Sigmoid colon (tissue), 4 donors: ENCODE results near the gene TAGLN2.

Experiments used
- POLR2AphosphoS5 ChIP-seq, 4 donors: sonication (generic); formaldehyde crosslinking; IDR thresholded peaks; one replicate each; pipeline ENCODE4 v1.6.1; 2017; ENCODE audit warnings: antibody characterized with exemption in 4 of 4
- TF ChIP-seq, protein P1 (sequence below), 4 experiments: fragments of 450-650 bp in 3 of 4; fragments of 200-600 bp in 1 of 4; IDR thresholded peaks; one replicate each; pipeline ENCODE4 v1.5.1; 2016 to 2019; ENCODE audit warnings: antibody characterized with exemption in 4 of 4, mild to moderate bottlenecking in 3 of 4, moderate library complexity in 2 of 4

DNA sequence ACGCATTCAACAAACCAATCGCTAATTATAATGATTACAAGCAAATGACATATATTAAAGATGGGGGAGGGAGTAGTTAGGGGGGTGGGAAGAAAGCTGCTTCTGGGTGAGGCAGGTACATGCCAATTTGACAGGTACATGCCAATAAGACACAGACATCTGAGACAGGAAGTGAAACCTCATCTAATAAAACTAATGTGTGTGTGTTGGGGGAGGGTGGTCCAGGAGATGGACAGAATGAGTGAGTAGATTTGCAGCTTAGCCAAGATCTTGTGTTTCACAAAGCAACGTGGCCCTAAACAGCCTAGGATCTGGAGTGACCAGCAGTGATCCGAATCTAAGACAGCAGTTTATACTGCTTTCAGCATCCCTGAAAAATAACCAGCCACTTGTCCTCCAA, 36.1 kb downstream of the TAGLN2 start:
- TF ChIP-seq, protein P1, sequence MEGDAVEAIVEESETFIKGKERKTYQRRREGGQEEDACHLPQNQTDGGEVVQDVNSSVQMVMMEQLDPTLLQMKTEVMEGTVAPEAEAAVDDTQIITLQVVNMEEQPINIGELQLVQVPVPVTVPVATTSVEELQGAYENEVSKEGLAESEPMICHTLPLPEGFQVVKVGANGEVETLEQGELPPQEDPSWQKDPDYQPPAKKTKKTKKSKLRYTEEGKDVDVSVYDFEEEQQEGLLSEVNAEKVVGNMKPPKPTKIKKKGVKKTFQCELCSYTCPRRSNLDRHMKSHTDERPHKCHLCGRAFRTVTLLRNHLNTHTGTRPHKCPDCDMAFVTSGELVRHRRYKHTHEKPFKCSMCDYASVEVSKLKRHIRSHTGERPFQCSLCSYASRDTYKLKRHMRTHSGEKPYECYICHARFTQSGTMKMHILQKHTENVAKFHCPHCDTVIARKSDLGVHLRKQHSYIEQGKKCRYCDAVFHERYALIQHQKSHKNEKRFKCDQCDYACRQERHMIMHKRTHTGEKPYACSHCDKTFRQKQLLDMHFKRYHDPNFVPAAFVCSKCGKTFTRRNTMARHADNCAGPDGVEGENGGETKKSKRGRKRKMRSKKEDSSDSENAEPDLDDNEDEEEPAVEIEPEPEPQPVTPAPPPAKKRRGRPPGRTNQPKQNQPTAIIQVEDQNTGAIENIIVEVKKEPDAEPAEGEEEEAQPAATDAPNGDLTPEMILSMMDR (IDR thresholded peaks at IDR 0.05) = no peak
- TF ChIP-seq POLR2AphosphoS5 (IDR thresholded peaks at IDR 0.05) = no peak
